ENCODE results near the gene EWSR1.

EWSR1 gene

GRCh38 chr22:29330753-29331152 is 62.7 kb downstream of the EWSR1 start:
- no peaks in the 10 kb centered on the region for H3K9me3 ChIP-seq (ENCODE audit: control insufficient read depth in 1 of 2, low read length in 2 of 2)

GRCh38 chr22:29331213-29331612 is 63.1 kb downstream of the EWSR1 start:
- no peak overlapping the region for H3K9ac ChIP-seq (ENCODE audit: low read depth in 1 of 2, low read length in 2 of 2)
- H3K27ac ChIP-seq (ENCODE audit: low read depth, low read length), result no peak overlapping the region
- H3K9me3 ChIP-seq (ENCODE audit: control insufficient read depth in 1 of 2, low read length in 2 of 2), result no peaks in the 10 kb centered on the region
- no peak overlapping the region for H3K4me3 ChIP-seq (ENCODE audit: low read depth in 1 of 2, low read length in 2 of 2)
- H3K27me3 ChIP-seq (ENCODE audit: control insufficient read depth in 1 of 2, insufficient read depth in 2 of 2, low read length in 2 of 2), result no peaks in the 10 kb centered on the region
- peaks cover 16 to 96% of the 10 kb centered on the region in 2 donors for H3K36me3 ChIP-seq (ENCODE audit: control insufficient read depth in 1 of 2, insufficient read depth in 2 of 2, low read length in 2 of 2)
- peaks cover 0 to 3% of the 10 kb centered on the region in 2 donors for H3K4me1 ChIP-seq (ENCODE audit: control insufficient read depth in 1 of 2, insufficient read depth in 2 of 2, low read length in 2 of 2)

More at GRCh38 chr22:29330753-29331152, 62.7 kb downstream of the EWSR1 start:
- no peak overlapping the region for H3K9ac ChIP-seq (ENCODE audit: low read depth in 1 of 2, low read length in 2 of 2)
- peaks cover 11 to 95% of the 10 kb centered on the region in 2 donors for H3K36me3 ChIP-seq (ENCODE audit: control insufficient read depth in 1 of 2, insufficient read depth in 2 of 2, low read length in 2 of 2)
- peaks cover 0 to 3% of the 10 kb centered on the region in 2 donors for H3K4me1 ChIP-seq (ENCODE audit: control insufficient read depth in 1 of 2, insufficient read depth in 2 of 2, low read length in 2 of 2)
- no peaks in the 10 kb centered on the region for H3K27me3 ChIP-seq (ENCODE audit: control insufficient read depth in 1 of 2, insufficient read depth in 2 of 2, low read length in 2 of 2)
- H3K4me3 ChIP-seq (ENCODE audit: low read depth in 1 of 2, low read length in 2 of 2), result no peak overlapping the region
- no peak overlapping the region for H3K27ac ChIP-seq (ENCODE audit: low read depth, low read length)

- no peak overlapping the region for H3K4me3 ChIP-seq (ENCODE audit: low read depth in 1 of 2, low read length in 2 of 2)
- no peak overlapping the region for H3K27ac ChIP-seq (ENCODE audit: low read depth, low read length)
- H3K36me3 ChIP-seq (ENCODE audit: control insufficient read depth in 1 of 2, insufficient read depth in 2 of 2, low read length in 2 of 2), result peaks cover 19 to 96% of the 10 kb centered on the region in 2 donors
- no peak overlapping the region for H3K9ac ChIP-seq (ENCODE audit: low read depth in 1 of 2, low read length in 2 of 2)
- no peaks in the 10 kb centered on the region for H3K9me3 ChIP-seq (ENCODE audit: control insufficient read depth in 1 of 2, low read length in 2 of 2)
- H3K27me3 ChIP-seq (ENCODE audit: control insufficient read depth in 1 of 2, insufficient read depth in 2 of 2, low read length in 2 of 2), result no peaks in the 10 kb centered on the region
- H3K4me1 ChIP-seq (ENCODE audit: control insufficient read depth in 1 of 2, insufficient read depth in 2 of 2, low read length in 2 of 2), result peaks cover 0 to 3% of the 10 kb centered on the region in 2 donors
Measured at GRCh38 chr22:29331658-29332300, 63.7 kb downstream of the EWSR1 start.

GRCh38 chr22:29332886-29333496 is 64.9 kb downstream of the EWSR1 start:
- Histone ChIP-seq H3K36me3 (ENCODE audit: control insufficient read depth in 1 of 2, insufficient read depth in 2 of 2, low read length in 2 of 2) (peaks cover 27 to 97% of the 10 kb centered on the region in 2 donors), H3K4me3 (ENCODE audit: low read depth in 1 of 2, low read length in 2 of 2) (no peak overlapping the region), H3K4me1 (ENCODE audit: control insufficient read depth in 1 of 2, insufficient read depth in 2 of 2, low read length in 2 of 2) (peaks cover 0 to 3% of the 10 kb centered on the region in 2 donors), H3K27ac (ENCODE audit: low read depth, low read length) (no peak overlapping the region), H3K27me3 (ENCODE audit: control insufficient read depth in 1 of 2, insufficient read depth in 2 of 2, low read length in 2 of 2) (no peaks in the 10 kb centered on the region), H3K9ac (ENCODE audit: low read depth in 1 of 2, low read length in 2 of 2) (no peak overlapping the region), H3K9me3 (ENCODE audit: control insufficient read depth in 1 of 2, low read length in 2 of 2) (no peaks in the 10 kb centered on the region)

- H3K36me3 ChIP-seq (ENCODE audit: control insufficient read depth in 1 of 2, insufficient read depth in 2 of 2, low read length in 2 of 2), result peaks cover 37 to 97% of the 10 kb centered on the region in 2 donors
- peaks cover 0 to 3% of the 10 kb centered on the region in 2 donors for H3K4me1 ChIP-seq (ENCODE audit: control insufficient read depth in 1 of 2, insufficient read depth in 2 of 2, low read length in 2 of 2)
- H3K4me3 ChIP-seq (ENCODE audit: low read depth in 1 of 2, low read length in 2 of 2), result no peak overlapping the region
- H3K27ac ChIP-seq (ENCODE audit: low read depth, low read length), result no peak overlapping the region
- no peaks in the 10 kb centered on the region for H3K9me3 ChIP-seq (ENCODE audit: control insufficient read depth in 1 of 2, low read length in 2 of 2)
- H3K9ac ChIP-seq (ENCODE audit: low read depth in 1 of 2, low read length in 2 of 2), result no peak overlapping the region
- H3K27me3 ChIP-seq (ENCODE audit: control insufficient read depth in 1 of 2, insufficient read depth in 2 of 2, low read length in 2 of 2), result no peaks in the 10 kb centered on the region
Measured at GRCh38 chr22:29334148-29334547, 66.1 kb downstream of the EWSR1 start.

GRCh38 chr22:29334696-29335344 is 66.8 kb downstream of the EWSR1 start:
- H3K36me3 ChIP-seq (ENCODE audit: control insufficient read depth in 1 of 2, insufficient read depth in 2 of 2, low read length in 2 of 2), result peaks cover 35 to 97% of the 10 kb centered on the region in 2 donors
- H3K27ac ChIP-seq (ENCODE audit: low read depth, low read length), result no peak overlapping the region
- no peaks in the 10 kb centered on the region for H3K9me3 ChIP-seq (ENCODE audit: control insufficient read depth in 1 of 2, low read length in 2 of 2)
- no peak overlapping the region for H3K4me3 ChIP-seq (ENCODE audit: low read depth in 1 of 2, low read length in 2 of 2)
- H3K9ac ChIP-seq (ENCODE audit: low read depth in 1 of 2, low read length in 2 of 2), result no peak overlapping the region
- H3K27me3 ChIP-seq (ENCODE audit: control insufficient read depth in 1 of 2, insufficient read depth in 2 of 2, low read length in 2 of 2), result no peaks in the 10 kb centered on the region
- H3K4me1 ChIP-seq (ENCODE audit: control insufficient read depth in 1 of 2, insufficient read depth in 2 of 2, low read length in 2 of 2), result peaks cover 0 to 3% of the 10 kb centered on the region in 2 donors

- Histone ChIP-seq H3K4me1 (ENCODE audit: control insufficient read depth in 1 of 2, insufficient read depth in 2 of 2, low read length in 2 of 2) (peaks cover 0 to 3% of the 10 kb centered on the region in 2 donors), H3K9me3 (ENCODE audit: control insufficient read depth in 1 of 2, low read length in 2 of 2) (no peaks in the 10 kb centered on the region), H3K36me3 (ENCODE audit: control insufficient read depth in 1 of 2, insufficient read depth in 2 of 2, low read length in 2 of 2) (peaks cover 35 to 97% of the 10 kb centered on the region in 2 donors), H3K9ac (ENCODE audit: low read depth in 1 of 2, low read length in 2 of 2) (no peak overlapping the region), H3K4me3 (ENCODE audit: low read depth in 1 of 2, low read length in 2 of 2) (no peak overlapping the region), H3K27ac (ENCODE audit: low read depth, low read length) (no peak overlapping the region), H3K27me3 (ENCODE audit: control insufficient read depth in 1 of 2, insufficient read depth in 2 of 2, low read length in 2 of 2) (no peaks in the 10 kb centered on the region)
Measured at GRCh38 chr22:29335656-29336055, 67.6 kb downstream of the EWSR1 start.

- H3K27ac ChIP-seq (ENCODE audit: low read depth, low read length), result no peak overlapping the region
- no peaks in the 10 kb centered on the region for H3K27me3 ChIP-seq (ENCODE audit: control insufficient read depth in 1 of 2, insufficient read depth in 2 of 2, low read length in 2 of 2)
- H3K4me1 ChIP-seq (ENCODE audit: control insufficient read depth in 1 of 2, insufficient read depth in 2 of 2, low read length in 2 of 2), result no peaks in the 10 kb centered on the region
- peaks cover 47 to 97% of the 10 kb centered on the region in 2 donors for H3K36me3 ChIP-seq (ENCODE audit: control insufficient read depth in 1 of 2, insufficient read depth in 2 of 2, low read length in 2 of 2)
- H3K4me3 ChIP-seq (ENCODE audit: low read depth in 1 of 2, low read length in 2 of 2), result no peak overlapping the region
- H3K9ac ChIP-seq (ENCODE audit: low read depth in 1 of 2, low read length in 2 of 2), result no peak overlapping the region
- H3K9me3 ChIP-seq (ENCODE audit: control insufficient read depth in 1 of 2, low read length in 2 of 2), result no peaks in the 10 kb centered on the region
Measured at GRCh38 chr22:29336751-29337490, 68.9 kb downstream of the EWSR1 start.

- Histone ChIP-seq H3K27me3 (ENCODE audit: control insufficient read depth in 1 of 2, insufficient read depth in 2 of 2, low read length in 2 of 2) (no peaks in the 10 kb centered on the region), H3K27ac (ENCODE audit: low read depth, low read length) (no peak overlapping the region), H3K36me3 (ENCODE audit: control insufficient read depth in 1 of 2, insufficient read depth in 2 of 2, low read length in 2 of 2) (peaks cover 54 to 100% of the 10 kb centered on the region in 2 donors), H3K4me1 (ENCODE audit: control insufficient read depth in 1 of 2, insufficient read depth in 2 of 2, low read length in 2 of 2) (no peaks in the 10 kb centered on the region), H3K9ac (ENCODE audit: low read depth in 1 of 2, low read length in 2 of 2) (no peak overlapping the region), H3K4me3 (ENCODE audit: low read depth in 1 of 2, low read length in 2 of 2) (no peak overlapping the region), H3K9me3 (ENCODE audit: control insufficient read depth in 1 of 2, low read length in 2 of 2) (no peaks in the 10 kb centered on the region)
Measured at GRCh38 chr22:29337631-29338284, 69.7 kb downstream of the EWSR1 start.

Measured in duodenal mucosa (tissue), 2 donors.